ENCODE data around the gene ACOT12.

GRCh38 chr5:81393430-81393782, 528 bp downstream of the ACOT12 start:
- peak; percentile 41 for TF ChIP-seq CTCF (IDR thresholded peaks at IDR 0.05)
- no peak for TF ChIP-seq POLR2A (IDR thresholded peaks at IDR 0.05; ENCODE audit: low read length)
- TF ChIP-seq CBX2 (IDR thresholded peaks at IDR 0.05; ENCODE audit: borderline replicate concordance, low read depth) = no peak
- no peak for TF ChIP-seq CEBPB (IDR thresholded peaks at IDR 0.05)
- no peak for TF ChIP-seq POLR2AphosphoS2 (conservative IDR thresholded peaks at IDR 0.05; ENCODE audit: low read length)
- peak; percentile 8 to 15; a peak in 1 of 5 replicates for TF ChIP-seq RAD21 (conservative IDR thresholded peaks at IDR 0.05 in 1 of 2, IDR thresholded peaks at IDR 0.05 in 1 of 2)
- TF ChIP-seq NPAS2 (CRISPR knock-in tag; IDR thresholded peaks at IDR 0.05; ENCODE audit: borderline replicate concordance) = no peak
- TF ChIP-seq RARB (CRISPR knock-in tag; IDR thresholded peaks at IDR 0.05) = no peak
- TF ChIP-seq, protein P1, sequence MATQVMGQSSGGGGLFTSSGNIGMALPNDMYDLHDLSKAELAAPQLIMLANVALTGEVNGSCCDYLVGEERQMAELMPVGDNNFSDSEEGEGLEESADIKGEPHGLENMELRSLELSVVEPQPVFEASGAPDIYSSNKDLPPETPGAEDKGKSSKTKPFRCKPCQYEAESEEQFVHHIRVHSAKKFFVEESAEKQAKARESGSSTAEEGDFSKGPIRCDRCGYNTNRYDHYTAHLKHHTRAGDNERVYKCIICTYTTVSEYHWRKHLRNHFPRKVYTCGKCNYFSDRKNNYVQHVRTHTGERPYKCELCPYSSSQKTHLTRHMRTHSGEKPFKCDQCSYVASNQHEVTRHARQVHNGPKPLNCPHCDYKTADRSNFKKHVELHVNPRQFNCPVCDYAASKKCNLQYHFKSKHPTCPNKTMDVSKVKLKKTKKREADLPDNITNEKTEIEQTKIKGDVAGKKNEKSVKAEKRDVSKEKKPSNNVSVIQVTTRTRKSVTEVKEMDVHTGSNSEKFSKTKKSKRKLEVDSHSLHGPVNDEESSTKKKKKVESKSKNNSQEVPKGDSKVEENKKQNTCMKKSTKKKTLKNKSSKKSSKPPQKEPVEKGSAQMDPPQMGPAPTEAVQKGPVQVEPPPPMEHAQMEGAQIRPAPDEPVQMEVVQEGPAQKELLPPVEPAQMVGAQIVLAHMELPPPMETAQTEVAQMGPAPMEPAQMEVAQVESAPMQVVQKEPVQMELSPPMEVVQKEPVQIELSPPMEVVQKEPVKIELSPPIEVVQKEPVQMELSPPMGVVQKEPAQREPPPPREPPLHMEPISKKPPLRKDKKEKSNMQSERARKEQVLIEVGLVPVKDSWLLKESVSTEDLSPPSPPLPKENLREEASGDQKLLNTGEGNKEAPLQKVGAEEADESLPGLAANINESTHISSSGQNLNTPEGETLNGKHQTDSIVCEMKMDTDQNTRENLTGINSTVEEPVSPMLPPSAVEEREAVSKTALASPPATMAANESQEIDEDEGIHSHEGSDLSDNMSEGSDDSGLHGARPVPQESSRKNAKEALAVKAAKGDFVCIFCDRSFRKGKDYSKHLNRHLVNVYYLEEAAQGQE (IDR thresholded peaks at IDR 0.05) = no peak
- TF ChIP-seq JUN (IDR thresholded peaks at IDR 0.05) = no peak
